ENCODE results near the gene RHPN2. TPM values are rescaled to one million over a fixed set of nuclear protein-coding genes. Genes with fewer than 3 reads are reported as not detected.

RHPN2 gene
- total RNA-seq, 1 experiment from 2014 or later: 29.2 TPM

GRCh38 chr19:33064458-33064791 is 263 bp downstream of the RHPN2 start:
- Histone ChIP-seq H3K79me2 (ENCODE audit: insufficient read depth, low read length) (peaks cover 13% of the 10 kb centered on the region), H4K5ac (ENCODE audit: insufficient read length, low read depth, low read length) (no peak overlapping the region), H2BK5ac (ENCODE audit: insufficient read length, low read length) (no peak overlapping the region), H2BK20ac (ENCODE audit: low read depth, low read length, poor library complexity, severe bottlenecking) (no peak overlapping the region), H3K9me3 (ENCODE audit: control insufficient read depth, low read depth, low read length) (no peaks in the 10 kb centered on the region), H2AK5ac (ENCODE audit: insufficient read length, low read length) (no peak overlapping the region), H3K14ac (ENCODE audit: insufficient read depth, low read length) (peak overlapping the region; percentile 62; the same call in 1 of the 2 replicates), H3K27me3 (ENCODE audit: insufficient read depth, low read length) (no peaks in the 10 kb centered on the region), H2BK120ac (ENCODE audit: low read depth, low read length, poor library complexity, severe bottlenecking) (no peak overlapping the region), H3K23ac (ENCODE audit: insufficient read length, low read depth, low read length) (no peak overlapping the region), H4K20me1 (ENCODE audit: control insufficient read depth, insufficient read depth, insufficient read length) (no peaks in the 10 kb centered on the region), H3T11ph (ENCODE audit: low read length) (no peak overlapping the region), H3K56ac (ENCODE audit: insufficient read length, low read depth, low read length) (no peak overlapping the region), H4K8ac (replicated peaks; ENCODE audit: insufficient read length, low read depth, low read length) (no peak overlapping the region), H3K4ac (ENCODE audit: low read depth, low read length) (no peak overlapping the region), H3K4me1 (ENCODE audit: insufficient read depth, low read length) (no peaks in the 10 kb centered on the region; the same call in 1 of the 2 replicates), H3K9ac (ENCODE audit: extremely low read depth, insufficient read length, low read length) (no peak overlapping the region), H2BK15ac (ENCODE audit: low read depth, low read length) (no peak overlapping the region), H2BK12ac (ENCODE audit: insufficient read length, low read depth, low read length) (no peak overlapping the region), H3K23me2 (ENCODE audit: insufficient read length, low read depth, low read length, poor library complexity, severe bottlenecking) (peaks cover 18% of the 10 kb centered on the region), H4K91ac (ENCODE audit: insufficient read length, low read depth, low read length) (no peak overlapping the region), H2AFZ (ENCODE audit: low read length) (no peak overlapping the region), H3K79me1 (ENCODE audit: insufficient read depth, low read depth, low read length, poor library complexity, severe bottlenecking) (peaks cover 4% of the 10 kb centered on the region), H3K18ac (ENCODE audit: insufficient read length, low read depth, low read length) (no peak overlapping the region), H3K27ac (ENCODE audit: insufficient read length, low read depth, low read length) (no peak overlapping the region), H3K4me2 (ENCODE audit: insufficient read depth, insufficient read length, low read length) (peak overlapping the region; percentile 75)
- peaks cover 21 to 22% of the 10 kb centered on the region in 2 experiments for H3K4me1 Mint-ChIP-seq
- peaks cover 6% of the 10 kb centered on the region for H3K27me3 Mint-ChIP-seq (ENCODE audit: low read depth)
- H3K4me3 Mint-ChIP-seq: peak overlapping the region; percentile 84 to 92
- H3K9me3 Mint-ChIP-seq: no peaks in the 10 kb centered on the region
- 0 out of 3 replicates have a peak, but pooled peaks have one; percentile 7 for TF ChIP-seq CTCF (conservative IDR thresholded peaks at IDR 0.05)
- H3K27ac Mint-ChIP-seq: no peak overlapping the region
- WGBS (ENCODE audit: extremely low coverage, insufficient read length, low lambda C conversion rate): no CpG with 5 or more reads among the region's 35 CpGs
- H3K36me3 Mint-ChIP-seq (ENCODE audit: insufficient read depth in 1 of 3, low read depth in 3 of 3): 0 out of 7 replicates have a peak, but pooled peaks cover 0 to 2% (median 0%) of the 10 kb centered on the region in 3 experiments
- peak; percentile 75 for DNase-seq

All from H9 (cell line).